Smooth muscle cell (in vitro differentiated cells): ENCODE measurements around the gene PLXDC1. TPM values are rescaled to one million over a fixed set of nuclear protein-coding genes. Genes with fewer than 3 reads are reported as not detected.
A peak's percentile ranks its signal among the peaks of the same experiment; 100 is the strongest.

Experiments used
- DNase-seq: peaks from one replicate; lab custom pipeline; 2025; ENCODE audit not compliant: unreplicated experiment; lab: John Stamatoyannopoulos, UW
- H2AFZ ChIP-seq: fragments of 200-600 bp; sonication (generic); 2 replicates; pipeline ENCODE4 v1.6.0; 2016; ENCODE audit warnings: antibody characterized with exemption, low read depth, mild to moderate bottlenecking
- H3F3A ChIP-seq: fragments of 200-600 bp; sonication (generic); 2 replicates; pipeline ENCODE4 v1.6.0; 2017; ENCODE audit warnings: antibody characterized with exemption, low read depth
- H3K27ac ChIP-seq: fragments of 200-600 bp; sonication (generic); 2 replicates; pipeline ENCODE4 v1.5.1; 2016; ENCODE audit warnings: low read depth, mild to moderate bottlenecking
- H3K27me3 ChIP-seq: fragments of 200-600 bp; sonication (generic); 2 replicates; pipeline ENCODE4 v1.6.1; 2016; ENCODE audit warnings: low read depth, mild to moderate bottlenecking
- H3K36me3 ChIP-seq: fragments of 200-600 bp; sonication (generic); 2 replicates; pipeline ENCODE4 v1.5.1; 2016; ENCODE audit warnings: low read depth
- H3K4me1 ChIP-seq: fragments of 200-600 bp; sonication (generic); 2 replicates; pipeline ENCODE4 v1.5.1; 2016; ENCODE audit warnings: low read depth
- H3K4me2 ChIP-seq: fragments of 200-600 bp; sonication (generic); 2 replicates; pipeline ENCODE4 v1.6.0; 2016; ENCODE audit warnings: mild to moderate bottlenecking
- H3K4me3 ChIP-seq: fragments of 200-600 bp; sonication (generic); 2 replicates; pipeline ENCODE4 v1.5.1; 2016; ENCODE audit warnings: mild to moderate bottlenecking
- H3K79me2 ChIP-seq: fragments of 200-600 bp; sonication (generic); 2 replicates; pipeline ENCODE4 v1.6.0; 2016; ENCODE audit warnings: low read depth, mild to moderate bottlenecking
- H3K9ac ChIP-seq: fragments of 200-600 bp; sonication (generic); 2 replicates; pipeline ENCODE4 v1.6.0; 2016; ENCODE audit warnings: low read depth
- H3K9me3 ChIP-seq: fragments of 200-600 bp; sonication (generic); replicated peaks from 2 replicates; pipeline ENCODE4 v1.5.1; 2016; ENCODE audit warnings: low read depth
- H4K20me1 ChIP-seq: fragments of 200-600 bp; sonication (generic); 2 replicates; pipeline ENCODE4 v1.6.0; 2016; ENCODE audit warnings: low read depth
- WGBS: methylation state at CpG from one replicate; pipeline ENCODE4 v1.1.7; 2016; ENCODE audit warnings: low lambda C conversion rate; 5-methylcytosine and 5-hydroxymethylcytosine counted together
- polyA plus RNA-seq: library from polyadenylated mRNA; unstranded; fragments of >200 nt; fragmentation: Nextera tagmentation; extraction: Ambion mirVana; gene quantifications from 2 replicates; pipeline ENCODE4 v1.2.1, GENCODE V29; 2016
- total RNA-seq: library from RNA; depleted of rRNA; stranded (reverse); fragments of >200 nt; gene quantifications from 2 replicates; pipeline ENCODE4 v1.2.3, GENCODE V29; 2014
- TF ChIP-seq, protein P1 (sequence below): fragments of 200-600 bp; sonication (generic); IDR thresholded peaks from 2 replicates; pipeline ENCODE4 v1.5.1; 2017; ENCODE audit warnings: borderline replicate concordance, mild to moderate bottlenecking, antibody characterized with exemption; ENCODE audit not compliant: insufficient read depth, poor library complexity, severe bottlenecking

Gene PLXDC1
- total and polyA plus RNA-seq, 2 experiments from 2014 or later, result 17.4 to 18.5 TPM

DNA sequence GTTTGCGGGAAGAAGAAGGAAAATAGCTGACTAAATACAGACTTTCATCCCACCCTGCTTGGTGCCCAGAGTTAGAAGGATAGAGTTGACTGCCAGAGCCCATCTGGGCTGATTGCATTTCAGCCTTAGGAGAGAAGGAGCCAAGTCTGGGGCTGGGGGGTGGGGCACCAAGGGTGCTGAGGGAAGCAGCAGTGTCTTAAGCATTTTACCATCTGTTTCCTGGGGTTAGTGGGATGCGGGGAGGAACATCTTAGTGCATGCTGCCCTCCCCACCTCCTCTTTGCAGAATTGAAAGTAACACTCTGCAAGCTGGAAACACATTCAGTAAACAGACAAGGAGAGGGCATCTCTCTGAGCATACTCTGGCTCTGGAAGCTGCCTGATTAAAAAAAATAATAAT, 16.0 kb upstream of the PLXDC1 start:
- no peaks in the 10 kb centered on the region for H4K20me1 ChIP-seq
- no peak overlapping the region for H2AFZ ChIP-seq
- 29% methylated on average over 2 of the region's 2 CpGs for WGBS
- no peaks in the 10 kb centered on the region for H3K36me3 ChIP-seq
- H3K9ac ChIP-seq, result no peak overlapping the region
- peaks cover 19% of the 10 kb centered on the region for H3K27me3 ChIP-seq
- no peak for DNase-seq
- H3F3A ChIP-seq, result peaks cover 7% of the 10 kb centered on the region
- no peaks in the 10 kb centered on the region for H3K9me3 ChIP-seq
- TF ChIP-seq, protein P1, sequence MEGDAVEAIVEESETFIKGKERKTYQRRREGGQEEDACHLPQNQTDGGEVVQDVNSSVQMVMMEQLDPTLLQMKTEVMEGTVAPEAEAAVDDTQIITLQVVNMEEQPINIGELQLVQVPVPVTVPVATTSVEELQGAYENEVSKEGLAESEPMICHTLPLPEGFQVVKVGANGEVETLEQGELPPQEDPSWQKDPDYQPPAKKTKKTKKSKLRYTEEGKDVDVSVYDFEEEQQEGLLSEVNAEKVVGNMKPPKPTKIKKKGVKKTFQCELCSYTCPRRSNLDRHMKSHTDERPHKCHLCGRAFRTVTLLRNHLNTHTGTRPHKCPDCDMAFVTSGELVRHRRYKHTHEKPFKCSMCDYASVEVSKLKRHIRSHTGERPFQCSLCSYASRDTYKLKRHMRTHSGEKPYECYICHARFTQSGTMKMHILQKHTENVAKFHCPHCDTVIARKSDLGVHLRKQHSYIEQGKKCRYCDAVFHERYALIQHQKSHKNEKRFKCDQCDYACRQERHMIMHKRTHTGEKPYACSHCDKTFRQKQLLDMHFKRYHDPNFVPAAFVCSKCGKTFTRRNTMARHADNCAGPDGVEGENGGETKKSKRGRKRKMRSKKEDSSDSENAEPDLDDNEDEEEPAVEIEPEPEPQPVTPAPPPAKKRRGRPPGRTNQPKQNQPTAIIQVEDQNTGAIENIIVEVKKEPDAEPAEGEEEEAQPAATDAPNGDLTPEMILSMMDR, result no peak
- no peak overlapping the region for H3K27ac ChIP-seq
- H3K4me3 ChIP-seq, result no peak overlapping the region
- H3K79me2 ChIP-seq, result no peaks in the 10 kb centered on the region
- H3K4me2 ChIP-seq, result peak overlapping the region; percentile 16
- H3K4me1 ChIP-seq, result peaks cover 4% of the 10 kb centered on the region

DNA sequence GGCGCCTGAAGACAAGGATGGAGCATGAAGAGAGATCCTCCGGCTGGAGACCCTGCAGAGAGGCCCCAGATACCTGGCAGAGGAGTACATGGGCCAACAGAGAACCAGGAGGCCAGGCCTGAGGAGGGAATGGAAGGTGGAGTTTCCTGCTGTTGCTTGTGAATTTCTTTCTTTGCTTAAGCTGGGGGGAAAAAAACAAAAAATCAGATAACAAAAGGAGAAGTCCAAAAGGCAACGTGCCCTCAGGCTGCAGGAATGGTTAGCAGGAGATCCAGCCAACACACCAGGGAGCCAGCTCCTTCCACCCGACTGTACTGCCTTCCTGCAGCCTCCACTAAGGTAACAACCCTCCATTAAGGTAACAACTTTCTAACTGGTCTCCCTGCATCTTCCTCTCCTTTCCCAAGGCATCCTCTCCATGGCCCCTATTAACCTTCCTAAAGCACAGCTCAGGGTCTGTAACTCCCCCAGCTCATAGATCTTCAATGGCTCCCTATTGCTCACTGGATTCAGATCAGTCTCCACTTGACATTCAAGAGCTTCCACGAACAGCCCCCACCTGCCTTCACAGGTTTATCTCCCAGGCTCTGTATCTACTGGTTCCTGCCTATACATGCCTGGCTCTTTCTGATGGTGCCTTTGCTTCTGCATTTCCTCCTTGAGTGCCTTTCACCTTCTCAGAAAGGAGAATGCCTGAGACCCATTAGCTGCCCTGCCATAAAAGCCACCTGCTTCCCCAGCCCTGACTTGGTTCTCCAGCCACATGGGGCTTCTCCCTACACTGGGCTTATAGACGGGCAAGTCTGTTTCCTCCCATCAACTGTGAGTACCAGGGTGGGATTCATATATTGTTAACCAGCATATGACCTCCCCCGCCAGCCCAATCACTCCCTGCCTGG, 15.2 kb upstream of the PLXDC1 start:
- 70% methylated on average over 7 of the region's 7 CpGs for WGBS
- no peak for DNase-seq
- no peaks in the 10 kb centered on the region for H3K9me3 ChIP-seq

DNA sequence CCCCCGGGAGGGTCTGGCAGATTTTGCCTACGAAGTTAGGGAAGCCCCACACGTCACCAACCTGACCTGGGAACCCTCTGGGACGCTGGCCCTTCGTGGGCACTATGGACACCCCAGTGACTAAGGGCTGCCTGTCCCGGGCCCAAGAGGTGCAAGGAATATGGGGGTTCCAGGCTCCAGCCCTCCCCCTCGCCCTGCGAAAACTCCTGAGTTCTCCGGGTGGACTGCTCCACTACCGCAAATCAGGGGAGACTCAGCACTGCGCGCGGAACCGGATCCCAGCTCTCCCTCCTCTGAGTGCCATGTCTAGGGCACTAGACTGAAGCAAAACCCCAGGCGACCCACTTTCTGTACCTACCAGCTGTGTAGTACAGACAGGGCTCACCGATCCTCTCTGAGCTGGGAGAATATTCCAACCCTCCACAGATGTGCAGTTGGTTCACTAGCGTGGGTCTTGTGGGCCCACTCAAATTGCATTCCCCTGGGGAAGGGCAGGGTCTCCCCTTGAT, 14.5 kb upstream of the PLXDC1 start, which contains the start of gene ARL5C:
Gene ARL5C, minus strand, starts transcription at position 321 of the 509 bp plus-strand sequence. CDS start 401 bp downstream, outside the sequence.
- TF ChIP-seq, protein P1, result no peak
- H3K79me2 ChIP-seq, result no peaks in the 10 kb centered on the region
- no peaks in the 10 kb centered on the region for H4K20me1 ChIP-seq
- H3K4me1 ChIP-seq, result peaks cover 4% of the 10 kb centered on the region
- H3K36me3 ChIP-seq, result no peaks in the 10 kb centered on the region
- H3F3A ChIP-seq, result peaks cover 7% of the 10 kb centered on the region
- H3K4me2 ChIP-seq, result peak within 1 kb of the TSS; percentile 97
- WGBS, result 65% methylated on average over 17 of the region's 17 CpGs
- peak within 1 kb of the TSS; percentile 89 for H2AFZ ChIP-seq
- DNase-seq, result no peak
- peak within 1 kb of the TSS; percentile 43 for H3K9ac ChIP-seq
- H3K27ac ChIP-seq, result no peak within 1 kb of the TSS
- peaks cover 19% of the 10 kb centered on the region for H3K27me3 ChIP-seq
- H3K4me3 ChIP-seq, result peak within 1 kb of the TSS; percentile 67
- no peaks in the 10 kb centered on the region for H3K9me3 ChIP-seq

More for the DNA sequence above, 15.2 kb upstream of the PLXDC1 start:
- peaks cover 7% of the 10 kb centered on the region for H3F3A ChIP-seq
- H3K4me2 ChIP-seq, result peak overlapping the region; percentile 16
- H4K20me1 ChIP-seq, result no peaks in the 10 kb centered on the region
- no peaks in the 10 kb centered on the region for H3K36me3 ChIP-seq
- no peak overlapping the region for H2AFZ ChIP-seq
- H3K27ac ChIP-seq, result no peak overlapping the region
- H3K79me2 ChIP-seq, result no peaks in the 10 kb centered on the region
- H3K4me1 ChIP-seq, result peaks cover 4% of the 10 kb centered on the region
- no peak overlapping the region for H3K9ac ChIP-seq
- H3K4me3 ChIP-seq, result no peak overlapping the region
- H3K27me3 ChIP-seq, result peaks cover 19% of the 10 kb centered on the region
- TF ChIP-seq, protein P1, result no peak
